ENCODE data around the gene KIAA0232.
"Not testable (repeated sequence)": the region's sequence is repeated elsewhere in the genome, so short reads cannot be mapped to it uniquely, and the experiment has no call there.

The KIAA0232 gene

DNA sequence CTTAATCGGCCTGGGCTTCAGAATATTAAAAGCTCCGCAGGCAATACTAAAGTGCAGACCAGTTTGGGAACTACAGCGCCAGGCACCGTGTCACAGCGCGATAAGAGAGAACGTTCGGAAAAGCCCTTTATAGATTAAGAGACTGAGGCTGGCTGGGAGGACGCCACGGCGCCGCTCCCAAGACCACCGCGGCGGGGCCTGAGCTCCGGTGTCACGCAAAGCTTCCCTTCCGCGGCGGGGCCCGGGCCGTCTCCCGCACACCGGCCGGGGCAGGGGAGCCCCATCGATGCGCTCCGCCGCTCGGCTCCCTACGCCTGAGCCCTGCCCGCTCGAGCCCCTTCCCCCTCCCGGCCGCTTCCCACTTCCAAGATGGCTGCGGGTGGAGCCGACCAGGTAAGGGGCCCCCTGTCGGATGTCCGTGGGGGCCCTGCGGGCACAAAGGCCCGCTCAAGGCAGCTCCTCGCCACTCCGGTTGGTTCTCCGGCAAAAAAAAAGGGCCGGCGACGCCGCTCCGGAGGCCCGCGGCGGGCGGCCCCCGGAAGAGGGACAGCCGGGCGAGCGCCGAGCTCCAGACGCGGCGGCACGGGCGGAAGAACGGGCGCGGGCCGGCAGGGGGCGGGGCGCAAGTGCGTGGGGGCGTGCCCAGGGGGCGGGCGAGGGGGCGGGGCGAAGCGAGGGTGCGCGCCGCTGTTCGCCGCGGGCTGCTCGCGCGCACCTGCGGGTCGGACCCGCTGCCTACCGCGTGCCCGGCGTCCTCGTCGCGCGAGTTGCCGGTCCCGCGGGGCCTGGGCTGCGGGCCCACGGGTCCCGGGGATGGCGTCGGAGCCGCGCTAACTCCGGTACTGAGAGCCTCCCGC lies 126.8 kb downstream of the KIAA0232 start, which contains the start of gene TBC1D14:
Gene TBC1D14, plus strand, starts transcription at position 714 of the 857 bp plus-strand sequence. CDS start 13,564 bp downstream, outside the sequence.
- Mint-ChIP-seq H3K4me1 (ENCODE audit: low read depth) (peaks cover 43% of the 10 kb centered on the region), H3K36me3 (no peaks in the 10 kb centered on the region), H3K27me3 (no peaks in the 10 kb centered on the region), H3K4me3 (peak within 1 kb of the TSS; percentile 94), H3K9me3 (ENCODE audit: low read depth) (no peaks in the 10 kb centered on the region), H3K27ac (peak within 1 kb of the TSS; percentile 92)

DNA sequence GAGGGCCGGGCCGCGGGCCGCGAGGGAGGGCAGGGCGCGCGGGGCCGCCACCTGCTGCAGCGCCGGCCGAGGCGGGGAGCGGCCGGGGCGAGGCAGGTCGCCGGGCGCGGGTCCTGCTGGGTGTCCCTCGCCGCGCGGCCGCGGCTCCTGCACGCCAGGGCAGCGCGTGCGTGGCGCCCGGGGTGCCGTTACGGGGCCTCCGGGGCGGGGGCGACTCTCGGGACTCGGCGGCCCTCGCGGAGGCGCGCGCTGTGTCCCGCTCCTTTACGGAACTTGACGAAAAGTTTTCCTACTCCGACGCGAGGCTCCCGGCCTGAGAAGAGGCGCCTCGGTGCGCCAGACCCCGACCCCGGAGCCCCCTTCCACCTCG lies 127.4 kb downstream of the KIAA0232 start:
- Mint-ChIP-seq H3K27me3 (no peaks in the 10 kb centered on the region), H3K9me3 (ENCODE audit: low read depth) (no peaks in the 10 kb centered on the region), H3K4me3 (peak overlapping the region; percentile 91), H3K27ac (no peak overlapping the region), H3K4me1 (ENCODE audit: low read depth) (peaks cover 43% of the 10 kb centered on the region), H3K36me3 (no peaks in the 10 kb centered on the region)

DNA sequence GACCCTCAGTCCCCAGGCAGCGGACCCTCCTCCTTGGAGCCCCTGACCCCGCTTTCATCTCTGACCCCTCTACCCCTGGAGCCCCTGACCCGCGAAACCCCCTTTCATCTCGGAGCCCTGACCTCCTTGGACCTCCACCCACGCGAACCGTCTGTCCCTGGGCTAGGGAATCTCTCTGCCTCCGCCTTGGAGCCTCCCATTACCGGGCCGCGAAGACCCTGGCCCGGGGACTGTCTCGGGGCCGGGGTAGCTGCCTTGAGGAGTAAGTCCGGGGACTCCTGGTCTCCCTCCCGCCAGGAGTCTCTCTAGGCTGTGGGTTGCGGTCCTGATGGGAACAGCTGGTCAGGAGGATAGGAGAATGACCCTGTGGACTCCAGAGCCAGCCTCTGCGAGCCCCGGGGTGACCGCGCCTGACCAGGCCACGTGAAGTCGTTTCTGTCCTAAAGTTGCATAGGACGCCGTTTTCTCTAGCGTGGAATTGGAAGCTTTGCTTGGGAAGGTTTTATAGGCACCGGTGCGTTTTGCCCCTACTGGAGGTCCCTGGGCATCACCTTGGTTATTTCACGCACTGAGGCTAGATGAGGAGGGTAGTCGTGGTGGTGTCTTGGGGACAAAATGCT lies 127.9 kb downstream of the KIAA0232 start:
- Mint-ChIP-seq H3K36me3 (no peaks in the 10 kb centered on the region), H3K4me1 (ENCODE audit: low read depth) (peaks cover 46% of the 10 kb centered on the region), H3K4me3 (peak overlapping the region; percentile 91), H3K9me3 (ENCODE audit: low read depth) (no peaks in the 10 kb centered on the region), H3K27ac (peak overlapping the region; percentile 91), H3K27me3 (no peaks in the 10 kb centered on the region)

DNA sequence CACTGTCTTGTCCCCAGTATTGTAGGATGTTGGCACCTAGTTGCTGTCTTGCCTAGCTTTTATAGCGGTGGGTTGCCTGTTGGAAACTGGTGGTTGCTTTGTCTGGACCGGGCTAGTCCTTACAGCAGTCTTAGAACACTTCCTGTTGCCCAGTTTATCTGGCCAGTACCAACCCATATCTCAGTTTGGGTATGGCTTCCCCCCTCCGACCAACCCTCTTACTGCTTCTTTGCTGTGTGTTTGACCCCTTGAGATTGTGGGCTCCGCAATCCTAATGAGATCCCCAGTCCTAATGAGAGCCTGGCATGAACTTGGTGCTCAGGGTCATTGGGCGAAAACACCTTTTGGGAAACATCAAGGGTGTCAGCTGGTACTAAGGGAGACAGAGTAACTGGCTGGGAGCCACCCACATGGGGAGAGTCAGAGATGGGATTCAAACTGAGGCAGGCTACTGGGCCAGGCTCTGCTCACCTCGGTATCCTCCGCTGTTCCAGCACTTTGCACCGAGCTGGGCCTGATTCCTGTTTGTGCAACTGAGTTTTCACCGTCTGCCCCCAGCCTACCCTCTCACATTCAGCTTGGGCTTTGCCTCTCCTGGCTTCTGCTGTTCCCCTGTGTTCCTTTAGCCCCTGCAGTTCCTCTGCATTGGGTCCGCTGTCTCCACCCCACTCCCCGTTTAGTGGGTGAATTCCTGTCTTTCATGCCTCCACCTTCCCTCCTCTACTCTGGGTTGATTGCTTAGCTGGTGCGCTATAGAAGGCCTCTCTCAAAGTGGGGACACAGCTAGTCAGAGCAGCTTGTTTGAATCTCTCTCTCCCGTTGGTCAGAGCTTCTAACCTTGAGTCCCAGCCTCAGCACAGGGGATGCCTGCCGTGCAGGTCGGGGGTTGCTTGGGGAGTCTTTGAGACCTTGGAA lies 128.7 kb downstream of the KIAA0232 start:
- no peaks in the 10 kb centered on the region for H3K9me3 Mint-ChIP-seq (ENCODE audit: low read depth)
- peak overlapping the region; percentile 91 for H3K4me3 Mint-ChIP-seq
- H3K27me3 Mint-ChIP-seq, result no peaks in the 10 kb centered on the region
- peak overlapping the region; percentile 91 for H3K27ac Mint-ChIP-seq
- H3K36me3 Mint-ChIP-seq, result no peaks in the 10 kb centered on the region
- H3K4me1 Mint-ChIP-seq (ENCODE audit: low read depth), result peaks cover 51% of the 10 kb centered on the region

DNA sequence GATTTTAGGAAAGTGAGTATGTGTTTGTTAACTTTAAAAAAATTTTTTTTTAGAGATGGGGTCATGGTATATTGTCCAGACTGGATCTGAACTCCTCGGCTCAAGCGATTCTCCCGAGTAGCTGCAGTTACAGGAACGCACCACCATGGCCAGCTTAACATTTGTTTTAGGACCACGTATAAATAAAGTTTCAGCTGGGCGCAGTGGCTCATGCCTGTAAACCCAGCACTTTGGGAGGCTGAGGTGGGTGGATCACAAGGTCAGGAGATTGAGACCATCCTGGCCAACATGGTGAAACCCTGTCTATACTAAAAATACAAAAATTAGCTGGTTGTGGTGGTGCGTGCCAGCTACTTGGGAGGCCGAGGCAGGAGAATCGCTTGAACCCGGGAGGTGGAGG lies 129.4 kb downstream of the KIAA0232 start:
- H3K9me3 Mint-ChIP-seq (ENCODE audit: low read depth); H3K36me3 Mint-ChIP-seq; H3K27me3 Mint-ChIP-seq; H3K27ac Mint-ChIP-seq: not testable (repeated sequence)
- Mint-ChIP-seq H3K4me1 (ENCODE audit: low read depth) (peaks cover 58% of the 10 kb centered on the region), H3K4me3 (peak overlapping the region; percentile 91)

DNA sequence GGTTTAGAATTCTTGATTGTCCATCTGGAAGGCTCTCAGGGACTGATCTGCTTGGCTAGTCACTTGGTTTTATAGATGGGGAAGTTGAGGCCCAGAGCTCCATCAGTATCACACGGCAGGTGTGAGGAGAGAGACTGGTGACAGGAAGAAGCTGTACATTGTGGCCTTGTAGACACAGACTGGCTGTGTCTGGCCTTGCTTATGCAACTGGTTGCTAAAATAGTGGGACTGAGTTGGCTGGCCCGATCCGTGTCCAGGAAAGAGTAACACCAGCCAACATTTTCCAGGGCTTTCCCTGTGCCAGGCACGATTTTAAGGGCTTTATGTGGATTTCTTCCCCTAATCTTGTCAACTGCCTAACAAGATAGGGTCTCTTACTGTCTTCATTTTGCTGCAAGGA lies 129.9 kb downstream of the KIAA0232 start:
- no peak overlapping the region for H3K27ac Mint-ChIP-seq
- no peaks in the 10 kb centered on the region for H3K36me3 Mint-ChIP-seq
- no peaks in the 10 kb centered on the region for H3K27me3 Mint-ChIP-seq
- no peaks in the 10 kb centered on the region for H3K9me3 Mint-ChIP-seq (ENCODE audit: low read depth)
- peak overlapping the region; percentile 69 for H3K4me3 Mint-ChIP-seq
- H3K4me1 Mint-ChIP-seq (ENCODE audit: low read depth), result peaks cover 62% of the 10 kb centered on the region

DNA sequence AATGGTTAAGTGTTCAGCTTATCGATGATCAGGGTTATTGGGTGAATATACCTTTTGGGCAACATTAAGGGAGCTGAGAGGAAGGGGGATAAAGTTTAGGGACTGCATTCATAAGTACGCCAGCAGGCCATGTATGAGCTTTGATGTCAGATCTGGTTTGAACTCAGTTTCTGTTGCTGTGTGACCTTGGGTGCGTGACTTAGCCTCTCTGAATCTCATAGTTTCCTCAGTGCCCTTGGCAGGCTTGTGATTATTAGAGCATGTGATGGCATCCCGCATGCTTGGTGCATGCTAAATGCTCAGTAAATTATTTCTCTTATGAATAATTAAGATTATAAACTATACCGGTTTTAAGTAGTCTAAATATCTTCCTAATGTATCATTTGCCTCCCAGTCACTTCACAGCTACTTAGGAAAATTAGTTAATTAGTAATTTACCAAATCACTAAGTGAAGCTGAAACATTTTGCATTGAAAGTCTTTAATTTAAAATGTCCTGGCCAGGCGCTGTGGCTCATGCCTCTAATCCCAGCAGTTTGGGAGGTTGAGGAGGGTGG lies 130.9 kb downstream of the KIAA0232 start:
- Mint-ChIP-seq H3K27me3 (no peaks in the 10 kb centered on the region), H3K27ac (no peak overlapping the region), H3K9me3 (ENCODE audit: low read depth) (no peaks in the 10 kb centered on the region), H3K4me3 (no peak overlapping the region), H3K4me1 (ENCODE audit: low read depth) (peaks cover 62% of the 10 kb centered on the region), H3K36me3 (no peaks in the 10 kb centered on the region)

DNA sequence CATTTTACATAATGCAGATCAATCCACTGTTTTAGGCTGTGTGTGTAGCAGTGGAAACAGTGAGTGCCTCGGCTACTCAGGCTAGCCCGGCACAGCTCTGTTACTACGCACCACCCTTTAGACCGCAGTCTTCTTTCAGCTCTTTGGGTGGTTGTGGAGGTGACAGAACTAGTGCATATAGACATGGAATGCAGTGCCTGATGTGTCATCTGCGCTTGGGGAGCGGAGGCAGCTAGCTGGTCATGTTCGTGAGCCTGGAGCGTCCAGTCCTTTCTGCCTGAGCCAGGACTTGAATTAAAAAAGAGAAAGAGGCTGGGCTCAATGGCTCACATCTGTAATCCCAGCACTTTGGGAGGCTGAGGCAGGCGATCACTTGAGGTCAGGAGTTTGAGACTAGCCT lies 131.9 kb downstream of the KIAA0232 start:
- Mint-ChIP-seq H3K27me3 (no peaks in the 10 kb centered on the region), H3K36me3 (no peaks in the 10 kb centered on the region), H3K27ac (no peak overlapping the region), H3K9me3 (ENCODE audit: low read depth) (no peaks in the 10 kb centered on the region), H3K4me3 (no peak overlapping the region), H3K4me1 (ENCODE audit: low read depth) (peaks cover 63% of the 10 kb centered on the region)

DNA sequence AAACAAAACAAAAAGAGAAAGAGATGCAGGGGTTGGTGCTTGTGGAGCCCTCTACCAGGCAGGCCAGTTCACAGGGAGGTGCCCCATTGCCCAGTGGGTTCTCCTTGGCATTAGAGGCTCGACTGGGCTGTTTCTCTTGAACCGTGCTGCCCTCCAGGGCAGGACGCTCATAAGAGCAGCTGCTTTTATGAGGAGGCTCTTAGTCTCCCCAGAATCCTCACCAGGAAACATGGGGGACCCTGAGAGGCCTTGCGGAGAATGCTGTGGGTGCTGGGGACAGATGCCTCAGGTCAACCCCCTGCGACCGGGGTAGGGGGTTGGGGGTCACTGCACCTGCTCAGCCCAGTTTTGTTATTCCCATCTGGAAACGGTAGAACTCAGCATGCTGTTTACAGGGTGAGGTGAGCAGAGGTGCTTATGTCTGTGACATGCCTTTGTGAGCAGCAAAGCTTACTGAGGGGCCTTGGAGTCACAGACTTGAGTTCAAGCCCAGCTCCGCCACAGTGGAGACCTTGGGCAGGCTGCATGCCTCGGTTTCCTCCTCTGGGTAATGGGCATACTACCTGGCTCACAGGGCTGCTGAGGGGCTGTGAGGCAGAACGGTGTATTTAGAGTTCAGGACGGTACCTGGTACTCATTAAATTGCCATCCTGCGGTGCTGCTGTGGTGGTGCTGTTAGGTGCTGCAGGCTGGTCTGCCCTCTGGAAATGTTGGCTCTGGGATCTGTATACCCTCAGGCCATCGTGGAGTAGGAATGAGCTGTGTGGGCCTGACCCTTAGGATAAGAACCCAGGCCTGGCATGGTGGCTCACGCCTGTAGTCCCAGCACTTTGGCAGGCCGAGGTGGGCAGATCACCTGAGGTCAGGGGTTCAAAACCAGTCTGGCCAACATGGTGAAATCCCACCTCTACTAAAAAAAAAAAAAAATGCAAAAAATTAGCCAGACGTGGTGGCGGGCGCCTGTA lies 132.8 kb downstream of the KIAA0232 start:
- no peak overlapping the region for H3K4me3 Mint-ChIP-seq
- no peaks in the 10 kb centered on the region for H3K9me3 Mint-ChIP-seq (ENCODE audit: low read depth)
- H3K27me3 Mint-ChIP-seq, result no peaks in the 10 kb centered on the region
- peaks cover 66% of the 10 kb centered on the region for H3K4me1 Mint-ChIP-seq (ENCODE audit: low read depth)
- no peaks in the 10 kb centered on the region for H3K36me3 Mint-ChIP-seq
- H3K27ac Mint-ChIP-seq, result no peak overlapping the region

DNA sequence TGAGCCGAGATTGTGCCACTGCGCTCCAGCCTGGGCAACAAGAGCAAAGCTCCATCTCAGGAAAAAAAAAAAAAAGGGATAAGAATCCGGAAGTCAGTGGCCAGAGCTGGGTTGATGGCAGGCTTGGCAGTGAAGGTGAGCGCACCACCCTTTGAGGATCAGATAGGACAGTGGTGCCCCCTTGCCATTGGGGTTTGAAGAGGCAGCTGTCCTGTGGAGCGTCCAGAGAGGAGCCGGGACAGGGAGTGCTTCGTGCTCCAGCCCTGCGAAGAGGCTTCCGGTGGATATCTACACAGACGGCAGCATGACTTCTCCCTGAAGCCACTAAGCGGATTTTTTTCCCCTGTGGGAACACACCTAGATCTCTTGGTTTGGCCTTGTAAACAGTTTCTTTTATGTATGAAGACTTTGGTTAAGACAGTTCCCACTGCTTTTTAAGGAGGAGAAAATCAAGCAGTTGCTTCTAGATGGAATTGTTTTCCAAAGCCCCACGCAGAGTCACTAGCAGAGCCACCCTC lies 133.6 kb downstream of the KIAA0232 start:
- Mint-ChIP-seq H3K4me1 (ENCODE audit: low read depth) (peaks cover 64% of the 10 kb centered on the region), H3K27me3 (no peaks in the 10 kb centered on the region), H3K36me3 (no peaks in the 10 kb centered on the region), H3K27ac (peak overlapping the region; percentile 92), H3K4me3 (peak overlapping the region; percentile 53), H3K9me3 (ENCODE audit: low read depth) (no peaks in the 10 kb centered on the region)

DNA sequence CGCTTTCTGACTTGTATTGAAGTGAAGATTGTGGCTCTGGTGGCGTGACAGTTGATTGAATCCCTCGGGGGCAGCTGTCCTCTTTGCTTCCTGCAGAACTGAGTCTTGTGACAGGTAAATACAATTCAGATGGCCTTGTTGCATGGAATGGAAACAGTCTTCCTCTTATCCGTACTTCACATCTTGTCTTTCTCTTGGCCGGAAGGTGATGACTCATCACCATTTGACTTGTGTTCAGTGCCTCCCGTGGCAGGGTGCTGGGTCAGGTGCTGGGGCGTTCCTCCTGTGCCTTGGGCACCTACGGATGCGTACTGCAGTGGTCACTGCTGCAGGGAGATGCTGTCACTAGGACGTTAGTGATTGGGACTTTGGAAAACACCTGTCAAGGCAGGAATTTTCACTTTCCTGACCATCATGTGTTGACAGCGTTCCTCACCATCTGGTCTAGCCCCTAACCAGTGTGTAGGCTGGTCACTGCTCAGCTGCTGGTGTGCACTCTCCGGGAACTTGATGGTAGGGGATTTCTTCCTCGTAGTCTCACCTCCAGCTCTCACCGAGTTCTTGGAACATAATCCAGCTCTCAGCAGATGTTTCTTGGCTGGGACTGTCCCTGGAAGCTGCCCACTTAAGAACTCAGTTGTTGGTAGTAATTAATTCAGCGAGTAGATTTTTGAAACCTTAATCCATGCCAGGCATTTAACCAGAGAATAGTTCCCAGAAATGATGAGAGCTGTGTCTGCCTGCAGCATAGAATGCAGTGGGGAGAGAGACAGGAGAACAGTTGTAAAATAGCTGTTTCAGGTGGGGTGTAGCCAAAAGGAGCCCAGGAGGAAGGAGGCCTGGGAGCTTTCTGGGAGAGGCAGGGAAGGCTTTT lies 134.3 kb downstream of the KIAA0232 start:
- Mint-ChIP-seq H3K36me3 (no peaks in the 10 kb centered on the region), H3K4me3 (peak overlapping the region; percentile 53), H3K4me1 (ENCODE audit: low read depth) (peaks cover 58% of the 10 kb centered on the region), H3K9me3 (ENCODE audit: low read depth) (no peaks in the 10 kb centered on the region), H3K27ac (peak overlapping the region; percentile 92), H3K27me3 (no peaks in the 10 kb centered on the region)

DNA sequence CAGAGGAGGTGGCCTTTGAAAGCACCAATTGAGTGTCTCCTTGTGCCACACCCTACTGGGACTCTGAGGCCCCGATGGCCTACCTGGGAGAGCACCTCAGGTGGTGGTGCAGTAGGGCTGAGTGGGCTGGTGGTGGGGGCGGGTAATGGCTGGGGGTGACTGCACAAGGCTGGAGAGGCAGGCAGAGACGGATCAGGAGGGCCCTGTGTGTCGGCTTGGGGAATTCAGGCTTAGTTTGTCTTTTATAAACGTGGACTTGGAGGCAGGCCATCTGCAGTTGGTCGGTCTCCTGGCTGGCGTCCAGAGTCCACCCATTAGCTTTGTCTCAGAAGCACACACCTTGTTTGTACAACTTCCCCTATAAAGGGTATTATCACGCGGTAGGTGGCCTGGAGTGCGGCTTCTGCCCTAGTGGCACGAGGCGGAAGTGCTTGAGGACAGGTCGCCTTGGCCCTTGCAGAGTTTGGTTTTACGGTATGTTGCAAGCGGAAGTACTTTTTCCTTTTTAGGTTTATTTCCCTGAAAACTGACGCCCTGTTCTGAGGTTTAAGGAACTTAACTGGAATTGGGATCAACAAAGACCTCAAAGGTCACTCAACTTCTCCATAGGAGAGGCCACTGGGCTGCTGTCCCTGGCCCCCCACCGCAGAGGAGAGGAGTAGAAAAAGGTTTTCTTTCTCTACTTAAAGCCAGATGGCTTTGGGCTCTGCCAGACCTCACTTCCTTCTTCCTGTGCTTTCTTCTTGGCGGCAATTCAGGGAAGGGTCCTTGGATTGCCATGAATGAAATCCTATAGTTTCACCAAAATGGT lies 135.1 kb downstream of the KIAA0232 start:
- Mint-ChIP-seq H3K9me3 (ENCODE audit: low read depth) (no peaks in the 10 kb centered on the region), H3K36me3 (no peaks in the 10 kb centered on the region), H3K27ac (peak overlapping the region; percentile 92), H3K4me3 (peak overlapping the region; percentile 76), H3K4me1 (ENCODE audit: low read depth) (peaks cover 60% of the 10 kb centered on the region), H3K27me3 (no peaks in the 10 kb centered on the region)
